Sigmoid colon (tissue), 7 donors: ENCODE data around the gene ADARB2. TPM values are rescaled to one million over a fixed set of nuclear protein-coding genes. Genes with fewer than 3 reads are reported as not detected.

Experiments
- DNase-seq: peaks from one replicate; pipeline ENCODE4 v3.0.0-alpha.2; 2019
- H3K27ac ChIP-seq, 4 donors: fragments of 200-600 bp; sonication (generic); one replicate each; pipeline ENCODE4 v1.5.1; 2016 to 2019; ENCODE audit warnings: mild to moderate bottlenecking in 1 of 4
- H3K27me3 ChIP-seq, 3 donors: fragments of 200-600 bp; sonication (generic); one replicate each; pipeline ENCODE4 v1.5.1; 2019; ENCODE audit warnings: mild to moderate bottlenecking in 1 of 3
- H3K36me3 ChIP-seq, 4 donors: fragments of 200-600 bp; sonication (generic); one replicate each; pipeline ENCODE4 v1.5.1; 2016 to 2019
- H3K4me1 ChIP-seq, 4 donors: fragments of 200-600 bp; sonication (generic); one replicate each; pipeline ENCODE4 v1.5.1; 2017 to 2019
- H3K4me3 ChIP-seq, 4 donors: fragments of 200-600 bp; sonication (generic); one replicate each; pipeline ENCODE4 v1.5.1; 2017 to 2019; ENCODE audit warnings: mild to moderate bottlenecking in 2 of 4, moderate library complexity in 1 of 4
- H3K9me3 ChIP-seq, 4 donors: fragments of 200-600 bp in 3 of 4; sonication (generic) in 3 of 4; one replicate each; pipeline versions ENCODE4 v1.5.1 to v1.6.1; 2013 to 2019
- EP300 ChIP-seq, 4 donors: sonication (generic); formaldehyde crosslinking; IDR thresholded peaks; one replicate each; pipeline ENCODE4 v1.6.1; 2017; ENCODE audit warnings: antibody characterized with exemption in 4 of 4
- POLR2A ChIP-seq, 2 donors: fragments of 450-650 bp; IDR thresholded peaks; one replicate each; pipeline ENCODE4 v1.6.1; 2016; ENCODE audit warnings: antibody characterized with exemption in 2 of 2, mild to moderate bottlenecking in 2 of 2, moderate library complexity in 2 of 2
- POLR2AphosphoS5 ChIP-seq, 4 donors: sonication (generic); formaldehyde crosslinking; IDR thresholded peaks; one replicate each; pipeline ENCODE4 v1.6.1; 2017; ENCODE audit warnings: antibody characterized with exemption in 4 of 4
- WGBS, 2 donors: extraction: QIAGEN DNeasy Blood & Tissue Kit; methylation state at CpG; one replicate each; pipeline ENCODE4 v1.1.7; 2013; 5-methylcytosine and 5-hydroxymethylcytosine counted together
- intact Hi-C: fragments of 100-400 bp; cut with DNase I; formaldehyde crosslinking; loops from one replicate; pipeline ENCODE4 v1.15.1; 2023
- polyA plus RNA-seq, 3 donors: library from polyadenylated mRNA; stranded (reverse); fragments of 200-250 nt; gene quantifications; one replicate each; pipeline ENCODE4 v1.2.3, GENCODE V29; 2013
- total RNA-seq, 4 donors: library from RNA; depleted of rRNA; stranded (reverse); fragments of >200 nt; gene quantifications; one replicate each; pipeline ENCODE4 v1.1.0, GENCODE V29; 2016
- TF ChIP-seq, protein P1 (sequence below), 4 experiments: fragments of 450-650 bp in 3 of 4; fragments of 200-600 bp in 1 of 4; IDR thresholded peaks; one replicate each; pipeline ENCODE4 v1.5.1; 2016 to 2019; ENCODE audit warnings: antibody characterized with exemption in 4 of 4, mild to moderate bottlenecking in 3 of 4, moderate library complexity in 2 of 4
- donor health status: healthy with polysubstance abuse.
- donor health status: Bipolar disorder and iron deficiency.
- donor health status: healthy.

Gene ADARB2
- total and polyA plus RNA-seq, 7 donors: 0.60 to 5.9 (median 3.5) TPM; not detected in 1

DNA sequence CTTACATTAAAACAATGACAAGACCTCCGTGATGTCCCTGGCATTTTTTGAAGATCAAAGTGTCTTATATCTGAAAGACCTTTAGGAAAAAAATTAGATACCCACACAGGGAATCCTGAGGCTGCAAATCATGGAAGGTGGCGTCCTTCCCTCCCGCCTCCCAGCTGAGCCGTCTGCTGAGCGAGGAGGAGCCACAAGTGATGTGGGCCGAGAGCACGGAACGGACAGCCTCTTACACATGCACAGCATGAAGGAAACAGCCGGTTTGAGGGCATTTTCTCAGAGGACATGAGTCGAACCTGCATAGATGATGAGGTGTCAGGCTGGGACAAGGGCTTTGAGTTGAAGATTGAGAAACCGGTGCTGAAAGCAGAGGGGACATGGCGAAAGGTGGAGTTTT, 163.3 kb downstream of the ADARB2 start:
- intact Hi-C loops: no loop called here
- TF ChIP-seq EP300 (IDR thresholded peaks at IDR 0.05) (no peak), POLR2A (IDR thresholded peaks at IDR 0.05) (no peak), POLR2AphosphoS5 (IDR thresholded peaks at IDR 0.05) (no peak)
- TF ChIP-seq, protein P1, sequence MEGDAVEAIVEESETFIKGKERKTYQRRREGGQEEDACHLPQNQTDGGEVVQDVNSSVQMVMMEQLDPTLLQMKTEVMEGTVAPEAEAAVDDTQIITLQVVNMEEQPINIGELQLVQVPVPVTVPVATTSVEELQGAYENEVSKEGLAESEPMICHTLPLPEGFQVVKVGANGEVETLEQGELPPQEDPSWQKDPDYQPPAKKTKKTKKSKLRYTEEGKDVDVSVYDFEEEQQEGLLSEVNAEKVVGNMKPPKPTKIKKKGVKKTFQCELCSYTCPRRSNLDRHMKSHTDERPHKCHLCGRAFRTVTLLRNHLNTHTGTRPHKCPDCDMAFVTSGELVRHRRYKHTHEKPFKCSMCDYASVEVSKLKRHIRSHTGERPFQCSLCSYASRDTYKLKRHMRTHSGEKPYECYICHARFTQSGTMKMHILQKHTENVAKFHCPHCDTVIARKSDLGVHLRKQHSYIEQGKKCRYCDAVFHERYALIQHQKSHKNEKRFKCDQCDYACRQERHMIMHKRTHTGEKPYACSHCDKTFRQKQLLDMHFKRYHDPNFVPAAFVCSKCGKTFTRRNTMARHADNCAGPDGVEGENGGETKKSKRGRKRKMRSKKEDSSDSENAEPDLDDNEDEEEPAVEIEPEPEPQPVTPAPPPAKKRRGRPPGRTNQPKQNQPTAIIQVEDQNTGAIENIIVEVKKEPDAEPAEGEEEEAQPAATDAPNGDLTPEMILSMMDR (IDR thresholded peaks at IDR 0.05): no peak
- WGBS, 2 donors: 83 to 89% methylated on average over 12 of the region's 12 CpGs
- Histone ChIP-seq H3K4me3 (no peak overlapping the region), H3K4me1 (no peaks in the 10 kb centered on the region), H3K36me3 (no peaks in the 10 kb centered on the region), H3K9me3 (no peaks in the 10 kb centered on the region), H3K27me3 (no peaks in the 10 kb centered on the region), H3K27ac (no peak overlapping the region)
- peak; percentile 26 for DNase-seq

- Histone ChIP-seq H3K4me1 (no peaks in the 10 kb centered on the region), H3K27ac (no peak overlapping the region), H3K27me3 (no peaks in the 10 kb centered on the region), H3K9me3 (no peaks in the 10 kb centered on the region), H3K4me3 (no peak overlapping the region), H3K36me3 (no peaks in the 10 kb centered on the region)
- intact Hi-C loops: no loop called here
- WGBS, 2 donors: 79 to 89% methylated on average over 14 of the region's 14 CpGs
- DNase-seq: peak; percentile 29
- no peak for TF ChIP-seq POLR2A (IDR thresholded peaks at IDR 0.05)
- TF ChIP-seq, protein P1 (IDR thresholded peaks at IDR 0.05): no peak
- no peak for TF ChIP-seq POLR2AphosphoS5 (IDR thresholded peaks at IDR 0.05)
- no peak for TF ChIP-seq EP300 (IDR thresholded peaks at IDR 0.05)
Measured at GRCh38 chr10:1573334-1573969, 163.9 kb downstream of the ADARB2 start.

DNA sequence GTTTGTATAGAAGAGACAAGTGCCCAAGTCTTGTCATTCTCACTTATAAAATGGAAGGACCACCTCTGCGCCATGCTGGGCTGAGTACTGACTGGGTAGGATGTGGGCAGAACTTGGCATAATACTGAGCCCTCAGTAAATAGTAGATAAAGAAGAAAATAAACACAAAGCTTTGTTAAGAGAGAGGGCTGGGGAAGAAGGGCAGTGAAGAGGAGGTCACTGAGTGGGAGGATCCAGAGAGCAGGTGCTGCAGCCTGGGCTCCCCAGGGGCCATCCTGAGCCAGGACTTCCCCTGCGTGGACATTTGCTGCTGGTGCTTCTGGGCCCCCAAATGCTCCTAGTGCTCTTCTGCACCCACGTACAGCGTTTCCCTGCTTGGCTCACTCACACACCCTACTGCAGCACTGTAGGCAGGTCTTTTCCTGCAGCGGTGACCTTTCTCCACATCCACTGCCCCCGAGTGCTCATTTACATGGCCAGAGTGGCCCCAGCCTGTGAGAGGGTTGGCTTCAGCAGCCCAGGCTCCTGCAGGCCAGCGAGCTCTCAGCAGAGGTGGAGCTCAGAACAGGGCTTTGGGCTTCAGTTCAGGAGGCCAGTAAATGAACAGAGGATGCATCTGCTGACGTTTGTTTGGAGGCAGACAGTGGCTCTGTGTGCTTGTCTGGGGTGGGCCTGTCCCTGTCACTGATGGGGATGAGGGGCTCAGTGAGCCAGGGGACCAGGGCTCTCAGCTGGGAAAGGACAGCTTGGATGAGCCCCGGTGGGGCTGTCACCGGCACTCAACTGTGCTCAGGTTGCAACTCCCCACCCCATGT, 164.6 kb downstream of the ADARB2 start:
- H3K27ac ChIP-seq: no peak overlapping the region
- H3K4me1 ChIP-seq: no peaks in the 10 kb centered on the region
- WGBS, 2 donors: 48 to 67% methylated on average over 10 of the region's 10 CpGs
- TF ChIP-seq, protein P1 (IDR thresholded peaks at IDR 0.05): no peak
- no peak for TF ChIP-seq EP300 (IDR thresholded peaks at IDR 0.05)
- H3K4me3 ChIP-seq: no peak overlapping the region
- H3K36me3 ChIP-seq: no peaks in the 10 kb centered on the region
- no peaks in the 10 kb centered on the region for H3K9me3 ChIP-seq
- DNase-seq: peak; percentile 40
- intact Hi-C loops: no loop called here
- no peaks in the 10 kb centered on the region for H3K27me3 ChIP-seq

DNA sequence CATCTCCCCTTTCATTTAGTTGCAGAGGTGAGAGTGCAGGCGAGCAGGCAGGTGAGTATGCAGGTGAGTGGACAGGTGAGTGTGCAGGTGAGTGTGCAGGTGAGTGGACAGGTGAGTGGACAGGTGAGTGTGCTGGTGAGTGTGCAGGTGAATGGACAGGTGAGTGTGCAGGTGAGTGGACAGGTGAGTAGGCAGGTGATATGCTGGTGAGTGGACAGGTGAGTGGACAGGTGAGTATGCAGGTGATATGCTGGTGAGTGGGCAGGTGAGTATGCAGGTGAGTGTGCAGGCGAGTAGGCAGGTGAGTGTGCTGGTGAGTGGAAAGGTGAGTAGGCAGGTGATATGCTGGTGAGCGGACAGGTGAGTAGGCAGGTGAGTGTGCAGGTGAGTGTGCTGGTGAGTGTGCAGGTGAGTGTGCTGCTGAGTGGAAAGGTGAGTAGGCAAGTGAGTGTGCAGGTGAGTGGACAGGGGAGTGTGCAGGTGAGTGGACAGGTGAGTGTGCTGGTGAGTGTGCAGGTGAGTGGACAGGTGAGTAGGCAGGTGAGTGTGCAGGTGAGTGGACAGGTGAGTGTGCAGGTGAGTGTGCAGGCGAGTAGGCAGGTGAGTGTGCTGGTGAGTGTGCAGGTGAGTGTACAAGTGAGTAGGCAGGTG, 165.6 kb downstream of the ADARB2 start:
- Histone ChIP-seq H3K9me3 (no peaks in the 10 kb centered on the region), H3K4me3 (no peak overlapping the region), H3K4me1 (no peaks in the 10 kb centered on the region), H3K27me3 (no peaks in the 10 kb centered on the region), H3K27ac (no peak overlapping the region), H3K36me3 (no peaks in the 10 kb centered on the region)
- TF ChIP-seq POLR2A (IDR thresholded peaks at IDR 0.05) (no peak), EP300 (IDR thresholded peaks at IDR 0.05) (no peak), POLR2AphosphoS5 (IDR thresholded peaks at IDR 0.05) (no peak)
- TF ChIP-seq, protein P1 (IDR thresholded peaks at IDR 0.05): no peak
- peak; percentile 15 for DNase-seq
- intact Hi-C loops: no loop called here
- 77 to 90% methylated on average over 4 of the region's 4 CpGs for WGBS, 2 donors
